Stimulated activated CD8-positive, alpha-beta memory T cell treated with anti-CD3 and anti-CD28 coated beads, Interleukin-7, amount 100 ng/mL, for 48 hours (primary cell): ENCODE data around the gene TENT4A.
"Not testable (repeated sequence)": the region's sequence is repeated elsewhere in the genome, so short reads cannot be mapped to it uniquely, and the experiment has no call there.

Source experiments
- DNase-seq, 2 donors: peaks; one replicate each; pipeline ENCODE4 v3.0.0-alpha.2; 2020; ENCODE audit warnings: low read depth in 1 of 2; ENCODE audit errors: extremely low read depth in 1 of 2

The TENT4A gene

GRCh38 chr5:6767481-6768063 lies 54.3 kb downstream of the TENT4A start:
- no peak for DNase-seq

GRCh38 chr5:6768590-6769230 lies 55.5 kb downstream of the TENT4A start:
- no peak for DNase-seq

DNA sequence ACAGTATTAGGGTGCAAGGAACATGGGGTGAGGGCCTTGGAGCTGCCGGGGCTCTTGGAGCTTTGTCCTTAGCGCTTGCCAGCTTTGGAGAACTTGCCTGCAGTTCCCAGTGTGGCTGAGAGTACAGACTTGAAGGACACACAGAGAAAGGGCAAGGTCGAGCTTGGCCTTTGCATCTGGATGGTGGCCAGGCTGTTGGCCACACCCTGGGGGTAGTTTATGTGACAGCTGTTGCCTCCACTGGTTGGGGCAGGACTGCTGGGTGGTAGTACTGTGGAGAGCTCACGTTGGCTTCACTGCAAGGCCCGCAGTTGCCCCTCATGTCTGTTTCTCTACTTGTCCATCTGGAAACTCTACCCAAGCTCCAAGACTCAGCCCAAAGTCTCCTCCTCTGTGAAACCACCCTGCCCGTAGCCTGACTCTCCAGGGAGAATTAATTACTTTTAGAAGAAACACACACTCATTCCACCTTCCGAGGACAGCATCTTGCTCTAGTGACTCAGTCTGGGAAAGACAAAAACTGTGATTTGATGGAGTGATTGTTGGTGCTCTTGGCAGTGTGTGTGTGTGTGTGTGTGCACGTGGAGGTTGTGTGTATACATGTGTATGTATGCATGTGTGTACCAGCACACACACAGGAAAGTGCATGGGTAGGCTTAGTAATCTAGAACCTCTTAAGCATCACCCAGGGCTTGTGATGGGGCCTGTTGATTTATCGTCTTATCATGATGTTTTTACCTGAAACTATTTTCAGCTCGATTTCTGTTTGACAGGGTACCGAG lies 57.8 kb downstream of the TENT4A start:
- no peak for DNase-seq

DNA sequence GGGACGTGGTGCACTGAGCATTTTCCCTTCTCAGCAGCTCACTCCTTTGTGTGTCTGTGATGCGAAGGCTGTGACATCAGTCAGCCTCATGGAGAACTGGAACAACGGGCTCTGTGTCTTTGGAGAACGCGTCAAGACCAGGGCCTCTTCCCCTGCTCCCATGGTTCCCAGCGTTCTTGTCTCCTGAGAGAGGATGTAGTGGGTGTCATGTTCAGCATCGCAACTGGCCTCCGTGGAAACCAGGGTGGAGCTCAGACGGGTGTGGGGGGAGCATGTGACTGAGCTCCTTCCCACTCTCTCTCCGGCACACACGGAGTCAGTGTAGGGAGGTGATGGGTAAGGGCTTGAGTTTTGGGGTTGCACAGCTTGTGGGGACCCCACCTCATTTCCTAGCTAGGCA lies 59.7 kb downstream of the TENT4A start:
- DNase-seq, result no peak

DNA sequence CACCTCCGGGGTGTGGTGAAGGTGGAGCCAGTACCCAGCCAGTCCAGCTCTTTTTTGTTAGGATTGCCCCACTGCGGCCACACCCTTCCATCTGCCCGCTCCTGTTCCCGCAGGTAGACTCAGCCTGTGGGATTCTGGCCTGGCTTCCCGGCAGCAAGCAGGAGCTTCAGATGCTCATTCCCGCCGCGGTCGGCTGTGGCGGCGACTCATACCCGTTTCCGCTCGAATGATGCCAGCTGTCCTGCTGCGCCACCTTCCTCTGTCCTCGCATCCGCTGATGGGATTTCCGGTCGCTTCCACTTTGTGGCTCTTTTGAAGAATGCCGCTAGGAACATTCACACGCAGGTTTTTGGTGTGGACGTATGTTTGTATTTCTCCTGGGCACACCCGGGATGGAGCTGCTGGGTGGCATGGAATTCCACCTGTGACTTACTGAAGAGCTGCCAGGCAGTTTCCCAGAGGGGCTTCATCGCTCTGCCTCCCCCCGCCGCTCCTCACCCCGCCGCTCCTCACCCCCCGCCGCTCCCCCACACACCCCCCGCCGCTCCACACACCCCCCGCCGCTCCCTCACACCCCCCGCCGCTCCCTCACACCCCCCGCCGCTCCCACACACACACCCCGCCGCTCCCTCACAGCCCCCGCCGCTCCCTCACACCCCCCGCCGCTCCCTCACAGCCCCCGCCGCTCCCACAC lies 60.3 kb downstream of the TENT4A start:
- no peak for DNase-seq

DNA sequence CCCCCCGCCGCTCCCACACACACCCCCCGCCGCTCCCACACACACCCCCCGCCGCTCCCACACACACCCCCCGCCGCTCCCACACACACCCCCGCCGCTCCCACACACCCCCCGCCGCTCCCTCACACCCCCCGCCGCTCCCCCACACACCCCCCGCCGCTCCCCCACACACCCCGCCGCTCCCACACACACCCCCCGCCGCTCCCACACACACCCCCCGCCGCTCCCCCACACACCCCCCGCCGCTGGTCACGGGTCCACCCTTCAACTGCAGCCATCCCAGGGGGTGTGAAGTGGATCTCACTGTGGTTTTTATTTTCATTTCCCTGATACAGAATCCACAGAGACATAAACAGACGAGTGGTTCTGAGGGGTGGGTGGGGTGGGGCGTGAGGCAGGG lies 61.0 kb downstream of the TENT4A start:
- DNase-seq, result not testable (repeated sequence)

- DNase-seq, result no peak
Measured at GRCh38 chr5:6774721-6775204, 61.5 kb downstream of the TENT4A start.

DNA sequence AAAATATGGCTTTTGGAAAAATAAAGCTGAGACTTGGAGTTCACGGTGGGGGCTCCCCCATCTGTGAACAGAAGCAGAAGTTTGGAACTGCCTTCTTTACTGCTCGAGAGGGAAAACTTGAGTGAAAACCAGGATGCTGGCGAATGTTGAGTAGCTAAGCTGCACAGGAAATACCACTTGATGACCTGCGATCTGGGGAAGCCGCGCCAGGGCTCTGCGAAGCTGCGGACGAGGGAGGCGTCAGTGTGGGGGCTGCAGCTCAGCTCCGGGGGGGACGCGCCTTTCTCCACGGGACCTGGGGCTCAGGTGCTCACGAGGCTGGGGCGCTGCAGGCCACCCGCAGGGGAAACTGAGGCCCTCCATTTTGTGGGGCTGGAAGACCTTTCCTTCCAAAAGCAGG lies 62.3 kb downstream of the TENT4A start:
- no peak for DNase-seq

DNA sequence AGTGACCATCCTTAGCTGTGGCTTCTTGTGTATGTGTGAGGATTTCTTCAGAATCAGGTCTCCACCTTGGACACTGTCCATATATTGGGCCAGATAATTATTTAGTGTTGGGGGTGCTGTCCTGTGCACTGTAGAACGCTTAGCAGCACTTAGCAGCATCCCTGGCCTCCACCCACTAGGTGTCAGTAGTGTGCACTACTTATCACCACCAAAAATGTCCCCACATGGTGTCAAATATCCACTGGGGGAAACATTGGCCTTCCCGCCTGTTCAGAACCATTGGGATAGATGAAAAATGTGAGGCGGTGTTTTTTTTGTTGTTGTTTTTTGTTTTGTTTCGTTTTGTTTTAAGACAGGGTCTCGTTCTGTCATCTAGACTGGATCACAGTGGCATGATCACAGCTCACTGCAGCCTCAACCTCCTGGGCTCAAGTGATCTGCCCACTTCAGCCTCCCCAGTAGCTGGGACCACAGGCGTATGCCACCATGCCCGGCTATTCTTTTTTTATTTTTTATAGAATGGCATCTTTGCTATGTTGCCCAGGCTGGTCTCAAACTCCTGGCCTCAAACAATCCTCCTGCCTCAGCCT lies 67.7 kb downstream of the TENT4A start:
- no peak for DNase-seq

GRCh38 chr5:6781716-6782115 lies 68.5 kb downstream of the TENT4A start:
- no peak for DNase-seq

GRCh38 chr5:6783787-6784186 lies 70.6 kb downstream of the TENT4A start:
- DNase-seq, result no peak

- no peak for DNase-seq
Measured at GRCh38 chr5:6784481-6784880, 71.2 kb downstream of the TENT4A start.

DNA sequence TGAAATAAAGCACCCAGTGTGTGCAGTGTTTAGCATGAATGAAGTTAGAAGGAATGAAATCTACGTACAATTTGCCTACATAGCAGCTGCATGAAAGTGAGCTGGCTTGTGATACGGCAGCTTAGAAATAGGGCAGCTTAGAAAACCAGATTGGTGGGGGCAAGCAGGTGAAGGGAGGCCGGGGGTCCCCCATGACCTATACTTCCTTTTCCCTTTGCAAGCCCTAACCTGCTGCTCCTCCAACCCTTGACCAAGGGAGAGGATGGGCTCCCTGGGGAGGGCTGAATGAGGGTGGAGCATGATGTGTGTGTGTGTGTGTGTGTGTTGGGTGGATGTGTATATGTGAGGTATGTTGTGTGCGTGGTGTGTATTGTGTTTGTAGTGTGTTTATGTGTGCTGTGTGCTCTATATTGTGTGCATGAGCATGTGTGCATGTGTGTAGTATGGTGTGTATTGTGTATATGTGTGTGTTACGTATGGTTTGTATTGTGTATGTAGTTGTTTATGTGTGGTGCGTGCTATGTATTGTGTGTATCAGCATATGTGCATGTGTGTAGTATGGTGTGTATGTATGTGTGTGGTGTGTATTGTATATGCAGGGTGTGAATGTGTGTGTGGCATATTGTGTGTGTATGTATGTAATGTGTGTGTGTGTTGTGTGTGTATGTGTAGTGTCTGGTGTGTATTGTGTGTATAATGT lies 72.1 kb downstream of the TENT4A start:
- DNase-seq, result no peak

DNA sequence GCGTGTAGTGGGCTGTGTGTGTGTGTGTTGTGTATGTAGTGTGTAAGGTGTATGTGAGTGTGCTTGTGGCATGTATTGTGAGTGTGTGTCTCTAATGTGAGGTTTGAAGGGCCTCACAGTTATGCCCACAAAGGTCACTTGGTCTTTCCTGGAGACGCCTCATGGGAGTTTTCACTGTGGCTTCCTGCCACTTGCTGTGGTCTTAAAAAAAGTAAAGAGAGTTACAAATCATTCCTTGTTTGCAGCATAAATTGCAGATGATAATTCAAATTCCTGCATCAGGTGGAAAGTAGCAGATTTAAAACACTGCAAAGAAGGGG lies 72.6 kb downstream of the TENT4A start:
- DNase-seq, result no peak

GRCh38 chr5:6786786-6787495 lies 73.7 kb downstream of the TENT4A start:
- DNase-seq, result no peak

DNA sequence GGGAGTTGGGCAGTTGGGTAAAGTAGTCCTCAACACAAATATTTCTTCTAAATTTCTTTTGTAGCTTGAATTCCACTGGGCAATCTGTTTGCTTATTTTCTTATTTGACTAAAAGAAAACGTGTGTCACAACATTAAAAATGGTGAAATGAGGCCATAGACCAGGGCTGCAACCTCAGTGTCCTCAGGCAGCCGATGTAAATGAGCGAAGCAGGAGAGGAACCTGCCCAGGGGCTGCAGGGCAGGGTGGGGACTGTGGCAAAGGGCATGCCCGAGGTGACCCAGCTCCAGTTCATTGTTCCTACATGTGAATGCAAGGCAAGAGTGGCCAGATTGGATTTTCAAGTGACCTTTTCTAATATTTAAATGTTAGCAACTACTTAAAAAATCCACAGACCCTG lies 74.7 kb downstream of the TENT4A start:
- DNase-seq, result no peak

- DNase-seq, result no peak
Measured at GRCh38 chr5:6788439-6788838, 75.2 kb downstream of the TENT4A start.

DNA sequence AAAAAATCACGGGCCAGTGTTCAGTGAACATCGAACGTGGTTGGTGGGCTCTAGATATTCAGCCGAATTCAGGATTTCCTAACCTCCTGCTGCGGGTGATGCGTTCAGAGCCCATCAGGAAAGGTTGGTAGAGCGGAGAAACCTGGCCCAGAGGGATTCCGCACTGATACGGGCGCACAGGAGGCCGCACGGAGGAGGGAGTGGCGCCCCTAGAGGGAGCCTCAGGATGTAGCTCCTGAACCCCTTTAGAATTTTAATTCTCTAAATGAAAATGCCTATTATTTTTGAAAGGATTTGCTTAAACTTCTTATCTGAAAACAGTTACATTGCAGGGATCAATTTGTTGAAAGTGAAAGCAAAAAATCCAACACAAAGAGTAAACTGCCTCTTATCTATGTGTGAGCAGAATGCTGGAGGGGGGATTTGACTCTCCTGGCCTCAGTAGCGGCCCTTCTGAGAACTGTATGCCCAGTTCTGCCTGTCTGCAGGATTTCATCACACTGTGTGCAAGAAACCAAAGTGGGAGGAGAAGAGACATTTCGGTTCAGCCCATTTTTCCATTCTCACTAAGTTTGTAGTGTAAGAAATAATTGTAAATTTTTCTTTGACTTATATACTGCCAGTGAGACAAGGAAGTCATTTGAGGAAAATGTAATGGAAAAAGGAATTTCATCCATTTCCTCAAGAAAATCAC lies 75.9 kb downstream of the TENT4A start:
- no peak for DNase-seq

DNA sequence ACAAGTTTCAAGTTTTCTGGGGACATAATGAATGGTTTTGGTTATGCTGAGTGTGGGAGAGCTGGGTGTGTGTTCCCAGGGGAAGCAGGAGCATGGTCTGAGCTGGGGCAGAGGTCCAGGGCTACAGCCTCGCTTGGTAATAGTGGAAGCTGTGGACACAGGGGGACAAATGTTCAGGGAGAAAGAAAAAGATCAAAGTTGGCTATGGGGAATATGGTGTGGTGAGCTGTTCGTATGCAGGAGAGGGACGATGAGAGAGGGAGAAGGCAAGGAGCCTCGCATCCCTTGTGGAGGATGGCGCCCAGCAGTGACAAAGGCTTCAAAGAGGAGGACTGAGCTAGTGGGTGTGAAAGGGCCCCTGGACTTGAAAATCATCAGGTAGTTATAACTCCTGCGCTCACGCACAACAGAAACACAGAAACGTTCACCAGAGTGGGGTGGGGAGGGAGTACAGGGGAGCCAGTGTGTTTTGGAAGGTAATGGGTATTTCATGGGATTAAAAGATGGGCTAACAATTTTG lies 77.2 kb downstream of the TENT4A start:
- DNase-seq, result no peak
